ENCODE measurements around the gene TOLLIP. TPM values are rescaled to one million over a fixed set of nuclear protein-coding genes. Genes with fewer than 3 reads are reported as not detected.
"Not testable (repeated sequence)": the region's sequence is repeated elsewhere in the genome, so short reads cannot be mapped to it uniquely, and the experiment has no call there.

Gene TOLLIP
- total RNA-seq, 2 donors from 2014 or later, result 62.8 to 63.7 TPM

- ATAC-seq (no peak), DNase-seq (peak in 1 of 2 donors; percentile 9)
- intact Hi-C loops (cut with DNase I, micrococcal nuclease), result no loop called here
Measured at GRCh38 chr11:1345737-1346513, 36.5 kb upstream of the TOLLIP start.

GRCh38 chr11:1344056-1344635 is 34.7 kb upstream of the TOLLIP start:
- intact Hi-C loops (cut with DNase I, micrococcal nuclease), result no loop called here
- no peak for DNase-seq
- ATAC-seq, result no peak

GRCh38 chr11:1343391-1344055 is 34.1 kb upstream of the TOLLIP start:
- no peak for ATAC-seq
- intact Hi-C loops (cut with DNase I, micrococcal nuclease), result no loop called here
- DNase-seq, result no peak

GRCh38 chr11:1342946-1343345 is 33.5 kb upstream of the TOLLIP start:
- intact Hi-C loops (cut with DNase I, micrococcal nuclease), result no loop called here
- DNase-seq (no peak), ATAC-seq (no peak)

GRCh38 chr11:1341928-1342524 is 32.6 kb upstream of the TOLLIP start:
- DNase-seq, result no peak
- ATAC-seq, result no peak
- intact Hi-C loops (cut with DNase I, micrococcal nuclease), result no loop called here

- DNase-seq; intact Hi-C loops (cut with DNase I, micrococcal nuclease); ATAC-seq: not testable (repeated sequence)
Measured at GRCh38 chr11:1341226-1341625, 31.8 kb upstream of the TOLLIP start.

- intact Hi-C loops (cut with DNase I, micrococcal nuclease), result no loop called here
- DNase-seq (no peak), ATAC-seq (no peak)
Measured at GRCh38 chr11:1340111-1340510, 30.7 kb upstream of the TOLLIP start.

GRCh38 chr11:1339066-1339675 is 29.7 kb upstream of the TOLLIP start:
- DNase-seq, result no peak
- no peak for ATAC-seq
- intact Hi-C loops (cut with DNase I, micrococcal nuclease), result no loop called here

GRCh38 chr11:1338201-1339065 is 29.0 kb upstream of the TOLLIP start:
- no peak for DNase-seq
- ATAC-seq, result no peak
- intact Hi-C loops (cut with DNase I, micrococcal nuclease), result no loop called here

DNA sequence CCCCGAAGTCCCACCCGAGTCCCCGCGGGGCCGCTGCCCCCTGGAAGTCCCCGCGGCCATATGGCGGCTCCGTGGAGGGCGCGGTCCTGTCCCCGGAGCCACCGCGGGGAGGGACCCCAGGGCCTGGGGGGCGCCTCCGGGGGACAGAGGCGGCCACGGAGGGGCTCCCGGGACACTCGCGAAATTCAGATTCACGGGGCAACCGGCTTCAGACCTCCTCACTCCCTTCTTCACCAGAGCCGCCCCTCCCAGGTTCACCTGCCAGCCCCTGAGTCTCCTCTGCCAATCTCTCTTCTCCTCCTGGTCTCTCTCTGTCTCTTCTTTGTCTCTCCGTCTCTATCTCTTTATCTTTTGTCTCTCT is 28.2 kb upstream of the TOLLIP start:
- DNase-seq (no peak), ATAC-seq (no peak)
- intact Hi-C loops (cut with DNase I, micrococcal nuclease), result no loop called here

- ATAC-seq, result peak; percentile 52
- peak in 1 of 2 donors; percentile 57 for DNase-seq
- intact Hi-C loops (cut with DNase I, micrococcal nuclease), result no loop called here
Measured at GRCh38 chr11:1336836-1337646, 27.6 kb upstream of the TOLLIP start.

DNA sequence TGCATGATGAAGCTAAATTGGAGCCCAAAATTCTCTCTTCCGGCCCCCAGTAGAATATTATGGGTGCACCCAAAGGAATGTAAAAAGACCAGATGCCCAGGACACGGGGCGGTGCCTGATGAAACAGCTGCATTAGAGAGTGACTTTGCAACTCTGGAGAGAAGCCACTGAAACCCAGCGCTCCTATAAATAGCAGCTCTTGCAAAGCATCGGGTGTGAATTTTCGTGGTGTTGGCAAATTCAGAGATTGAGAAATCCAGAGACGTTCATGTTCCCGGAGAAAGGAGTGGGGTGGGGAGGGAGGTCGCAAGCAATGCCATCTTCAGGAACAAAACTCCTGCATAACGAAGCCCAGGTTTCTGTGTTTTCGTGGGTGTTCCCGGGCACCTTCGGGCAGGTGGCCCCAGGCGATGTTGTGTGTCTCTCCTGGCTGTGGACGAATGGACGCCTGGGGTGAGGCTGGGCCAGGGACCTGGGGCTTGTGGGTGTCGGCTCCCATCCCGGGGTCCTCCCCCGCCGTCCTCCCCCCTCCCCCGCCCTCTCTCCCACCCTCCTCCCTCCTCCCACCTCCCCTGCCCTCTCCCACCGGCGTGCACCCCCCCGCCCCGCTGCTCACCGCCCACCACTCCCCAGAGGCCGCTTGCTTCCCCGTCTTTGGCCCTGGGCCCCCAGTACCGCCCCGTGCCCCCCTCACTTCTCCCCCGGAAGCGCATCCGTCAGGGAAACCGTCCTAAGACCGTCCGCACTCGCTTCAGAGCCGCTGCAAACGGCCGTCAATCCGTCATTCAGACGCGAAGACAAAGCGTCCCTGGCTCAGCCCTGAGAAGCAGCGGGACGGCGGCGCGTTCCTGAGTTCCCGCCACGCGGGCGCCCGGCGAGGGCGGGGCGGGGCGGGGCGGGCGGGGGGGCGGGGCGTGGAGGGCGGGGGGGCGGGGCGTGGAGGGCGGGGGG is 26.7 kb upstream of the TOLLIP start:
- DNase-seq (peak; percentile 67 to 69), ATAC-seq (peak; percentile 74)
- intact Hi-C loops (cut with DNase I, micrococcal nuclease), result no loop called here

DNA sequence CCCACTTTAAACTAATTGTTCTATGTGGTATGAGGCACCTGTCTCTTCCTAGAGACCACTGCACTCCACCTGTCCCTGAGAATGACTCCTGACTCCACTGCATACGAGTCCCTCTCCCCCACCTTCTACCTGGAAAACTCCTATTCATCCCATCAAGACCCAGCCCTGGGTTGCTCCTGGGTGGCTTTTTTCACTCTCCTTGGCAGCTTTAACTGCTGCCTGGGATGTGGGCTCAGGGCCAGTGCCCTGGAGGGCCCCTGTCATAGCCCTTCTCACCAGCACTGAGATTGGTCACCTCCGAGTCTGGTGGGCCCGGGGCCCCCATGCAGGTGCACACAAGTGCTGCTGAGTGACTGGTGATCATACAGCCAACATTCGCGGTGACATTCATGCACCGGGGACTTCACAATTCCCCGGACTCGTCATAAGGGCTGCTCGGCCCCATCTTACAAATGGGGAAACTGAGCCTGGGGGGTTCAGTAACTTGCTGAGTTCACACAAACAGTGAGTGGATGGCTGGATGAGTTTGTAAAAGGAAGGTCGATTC is 25.9 kb upstream of the TOLLIP start:
- DNase-seq (no peak), ATAC-seq (no peak)
- intact Hi-C loops (cut with DNase I, micrococcal nuclease), result no loop called here

DNA sequence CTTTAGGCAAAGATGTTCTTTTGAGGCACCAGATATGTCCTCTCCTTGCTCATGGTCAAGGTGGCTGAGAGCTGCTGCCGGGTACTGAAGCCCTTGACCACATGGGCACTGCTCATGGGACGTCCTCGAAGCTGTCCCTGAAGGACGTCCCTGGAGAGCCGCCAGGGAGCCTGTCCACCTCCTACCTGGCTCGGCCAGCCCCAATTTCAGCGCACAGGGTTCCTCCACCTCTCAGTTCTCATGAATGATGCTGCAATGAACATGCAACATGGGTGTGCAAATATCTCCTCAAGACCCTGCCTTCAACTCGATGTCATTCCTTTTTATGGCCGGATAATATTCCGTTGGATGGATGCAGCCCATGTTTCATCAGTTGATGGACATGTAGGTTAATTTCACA is 24.4 kb upstream of the TOLLIP start:
- ATAC-seq (no peak), DNase-seq (no peak)
- intact Hi-C loops (cut with DNase I, micrococcal nuclease), result no loop called here

- ATAC-seq, result peak; percentile 40
- intact Hi-C loops (cut with DNase I, micrococcal nuclease), result no loop called here
- DNase-seq, result no peak
Measured at GRCh38 chr11:1333091-1333772, 23.8 kb upstream of the TOLLIP start.

GRCh38 chr11:1330473-1330872 is 21.0 kb upstream of the TOLLIP start:
- no peak for DNase-seq
- intact Hi-C loops (cut with DNase I, micrococcal nuclease), result no loop called here
- no peak for ATAC-seq

All from left colon (tissue), 2 donors.